Astrocyte of the spinal cord (primary cell): ENCODE results near the gene VWF.

Experiments
- DNase-seq: peaks from one replicate; pipeline ENCODE4 v3.0.0; 2011; ENCODE audit warnings: low read depth, low spot score
- H3K4me3 ChIP-seq: 2 replicates; pipeline ENCODE4 v1.5.1; 2011; ENCODE audit warnings: low read depth, mild to moderate bottlenecking, low read length, moderate library complexity
- CTCF ChIP-seq: IDR thresholded peaks from 2 replicates; pipeline ENCODE4 v1.5.1; 2012; ENCODE audit warnings: low read depth, mild to moderate bottlenecking, low read length, inconsistent platforms
- in situ Hi-C: cut with HindIII; loops from 2 replicates; pipeline ENCODE4 v1.10.0; 2017; ENCODE audit warnings: low sequenced_read_pairs

The VWF gene

GRCh38 chr12:6084969-6085450 is 39.5 kb downstream of the VWF start:
- in situ Hi-C loops = no loop called here
- DNase-seq = no peak
- H3K4me3 ChIP-seq = no peak overlapping the region
- no peak for TF ChIP-seq CTCF

GRCh38 chr12:6084261-6084968 is 40.1 kb downstream of the VWF start:
- in situ Hi-C loops = no loop called here
- no peak overlapping the region for H3K4me3 ChIP-seq
- no peak for TF ChIP-seq CTCF
- DNase-seq = peak; percentile 61

DNA sequence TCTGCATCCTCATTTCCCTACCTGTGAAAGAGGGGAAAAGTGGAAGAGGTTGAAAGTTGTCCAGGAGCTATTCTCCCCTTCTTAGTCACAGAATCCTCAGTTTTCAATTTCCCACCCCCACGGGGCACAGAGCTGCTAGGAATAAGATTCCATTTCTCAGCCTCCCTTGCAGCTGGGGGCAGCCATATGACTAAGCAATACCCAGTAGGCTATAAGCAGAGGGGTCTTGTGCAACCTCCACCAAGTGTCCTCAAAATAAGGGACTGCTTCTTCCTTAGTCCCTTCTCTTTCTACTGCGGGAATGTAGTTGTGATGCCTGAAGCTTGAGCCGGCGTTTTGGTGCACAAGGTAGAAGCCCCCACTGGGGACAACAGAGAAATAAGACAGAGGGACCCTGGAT is 40.9 kb downstream of the VWF start:
- in situ Hi-C loops = no loop called here
- H3K4me3 ChIP-seq = no peak overlapping the region
- no peak for TF ChIP-seq CTCF
- DNase-seq = no peak

- in situ Hi-C loops = no loop called here
- no peak for DNase-seq
- TF ChIP-seq CTCF = no peak
- H3K4me3 ChIP-seq = no peak overlapping the region
Observed at GRCh38 chr12:6082613-6083012, 41.9 kb downstream of the VWF start.

GRCh38 chr12:6080149-6081045 is 44.1 kb downstream of the VWF start:
- in situ Hi-C loops = no loop called here
- TF ChIP-seq CTCF = no peak
- DNase-seq = no peak
- H3K4me3 ChIP-seq = no peak overlapping the region

DNA sequence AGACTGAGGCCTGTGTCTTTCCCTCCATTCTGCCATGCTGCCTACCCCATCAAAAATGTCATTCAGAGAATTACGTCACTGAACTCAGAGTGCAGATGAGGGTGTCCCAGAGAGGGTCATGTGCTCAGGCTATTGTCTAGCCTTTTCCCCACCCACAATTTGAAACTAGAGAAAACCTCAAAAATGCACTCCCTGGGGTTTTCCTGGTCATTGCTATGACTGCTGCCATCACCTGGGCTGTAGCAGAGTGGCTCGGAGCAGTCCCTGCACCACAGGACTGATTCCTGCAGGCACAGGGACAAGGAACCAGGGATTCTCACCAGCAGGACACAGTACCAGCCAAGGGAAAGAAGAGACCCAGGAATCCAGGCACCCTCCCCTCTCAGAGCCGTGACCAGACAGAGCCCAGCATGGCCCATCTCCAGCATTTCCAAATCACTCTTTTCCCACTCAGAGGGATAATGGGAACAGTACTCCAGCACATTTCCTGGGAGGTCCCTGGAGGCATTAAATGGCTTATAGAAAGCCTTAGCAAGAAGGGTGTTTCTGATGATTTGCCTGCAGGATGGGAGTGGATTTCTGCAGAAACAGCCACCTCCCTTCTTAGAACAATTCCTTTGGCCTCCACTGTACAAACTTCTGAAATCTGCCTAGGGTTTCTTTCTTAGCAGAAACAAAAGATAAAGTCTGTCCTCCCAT is 45.9 kb downstream of the VWF start:
- no peak overlapping the region for H3K4me3 ChIP-seq
- peak; percentile 61 for DNase-seq
- TF ChIP-seq CTCF = no peak
- in situ Hi-C loops = no loop called here
